Fibroblast of upper back skin (primary cell): ENCODE results near the gene DUSP5.

Experiments
- DNase-seq: peaks from one replicate; pipeline ENCODE4 v3.0.0-alpha.2; 2013

Gene DUSP5

GRCh38 chr10:110548002-110548401, 50.3 kb downstream of the DUSP5 start:
- no peak for DNase-seq

DNA sequence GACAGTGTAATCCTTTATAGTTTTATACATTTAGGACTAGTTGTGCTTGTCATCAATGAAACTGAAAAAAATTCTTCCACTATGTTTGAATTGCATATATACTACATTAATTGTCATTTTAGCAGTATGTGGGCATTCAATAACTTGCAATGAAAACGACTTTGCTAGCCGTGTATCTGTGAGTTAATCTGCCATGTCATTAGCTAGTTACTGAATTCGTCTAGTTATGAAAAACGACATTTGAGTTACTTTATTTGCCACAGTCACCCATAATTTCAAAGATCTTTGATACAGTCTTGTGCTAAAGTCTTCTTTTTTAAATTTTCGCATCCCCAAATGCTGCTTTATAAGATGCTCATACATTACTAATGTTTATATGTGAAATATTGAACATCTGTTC, 51.5 kb downstream of the DUSP5 start:
- DNase-seq = no peak

- DNase-seq = peak; percentile 47
Observed at GRCh38 chr10:110553905-110554304, 56.2 kb downstream of the DUSP5 start.

DNA sequence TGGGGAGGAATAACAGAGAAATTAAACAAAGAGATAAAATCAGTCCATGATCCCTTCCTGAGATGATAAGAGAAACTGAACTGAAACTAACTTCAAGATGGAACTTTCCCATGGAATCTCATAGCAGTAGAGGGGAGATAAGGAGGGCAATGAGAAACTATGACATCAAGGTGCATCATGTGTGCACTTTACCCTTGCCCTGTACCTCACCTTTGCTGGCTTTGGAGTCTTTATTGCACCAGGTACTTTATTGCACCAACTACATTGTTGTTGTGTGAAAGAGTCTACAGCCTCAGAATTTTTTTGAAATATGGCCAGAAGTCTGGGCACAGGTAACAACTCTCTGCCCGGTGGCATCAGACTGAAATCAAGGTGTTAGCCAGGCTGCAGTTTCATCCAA, 58.6 kb downstream of the DUSP5 start:
- no peak for DNase-seq

DNA sequence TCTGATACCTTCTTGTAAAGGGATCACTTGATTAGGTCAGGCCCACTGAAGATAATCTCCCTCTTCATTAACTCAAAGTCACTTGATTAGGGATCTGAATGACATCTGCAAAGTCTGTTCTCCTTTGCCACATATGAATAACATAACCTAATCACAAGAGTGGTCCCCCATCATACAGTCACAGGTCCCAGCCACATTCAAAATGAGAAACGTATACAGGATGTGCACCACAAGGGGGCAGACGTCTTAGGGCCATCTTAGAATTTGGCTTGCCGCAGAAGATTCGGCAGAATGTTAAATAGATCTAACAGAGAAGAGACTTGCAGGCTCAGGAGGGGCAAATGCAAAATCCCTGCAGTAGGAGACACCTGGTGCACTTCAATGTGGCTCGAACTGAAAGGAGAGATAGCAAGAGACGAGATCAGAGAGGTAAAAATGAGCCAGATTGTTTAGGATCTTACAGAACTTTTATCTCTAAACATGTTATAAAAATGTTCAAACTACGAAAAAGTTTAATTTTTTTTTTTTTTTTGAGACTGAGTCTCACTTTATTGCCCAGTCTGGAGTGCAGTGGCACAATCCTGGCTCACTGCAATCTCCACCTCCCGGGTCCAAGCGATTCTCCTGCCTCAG, 59.4 kb downstream of the DUSP5 start:
- peak; percentile 59 for DNase-seq

- DNase-seq = no peak
Observed at GRCh38 chr10:110558041-110558440, 60.3 kb downstream of the DUSP5 start.

GRCh38 chr10:110560012-110560411, 62.3 kb downstream of the DUSP5 start:
- no peak for DNase-seq
